Measurements from ENCODE around the gene AGAP2.
"Not testable (repeated sequence)": the region's sequence is repeated elsewhere in the genome, so short reads cannot be mapped to it uniquely, and the experiment has no call there.

Gene AGAP2

GRCh38 chr12:57717846-57718640 lies 20.5 kb downstream of the AGAP2 start:
- no peaks in the 10 kb centered on the region for H3K9me3 Mint-ChIP-seq
- no peak for TF ChIP-seq CTCF (IDR thresholded peaks at IDR 0.05; ENCODE audit: unreplicated experiment in 3 of 3)
- H3K4me1 Mint-ChIP-seq: no peaks in the 10 kb centered on the region
- H3K4me3 Mint-ChIP-seq: no peak overlapping the region
- H3K27ac Mint-ChIP-seq: no peak overlapping the region
- H3K36me3 Mint-ChIP-seq (ENCODE audit: low read depth): peaks cover 47% of the 10 kb centered on the region
- H3K27me3 Mint-ChIP-seq (ENCODE audit: low read depth): peaks cover 6% of the 10 kb centered on the region

- no peaks in the 10 kb centered on the region for H3K27me3 Mint-ChIP-seq (ENCODE audit: low read depth)
- no peaks in the 10 kb centered on the region for H3K4me1 Mint-ChIP-seq
- no peak overlapping the region for H3K4me3 Mint-ChIP-seq
- TF ChIP-seq CTCF (IDR thresholded peaks at IDR 0.05; ENCODE audit: unreplicated experiment in 3 of 3): no peak
- H3K27ac Mint-ChIP-seq: no peak overlapping the region
- peaks cover 55% of the 10 kb centered on the region for H3K36me3 Mint-ChIP-seq (ENCODE audit: low read depth)
- peaks cover 2% of the 10 kb centered on the region for H3K9me3 Mint-ChIP-seq
Measured at GRCh38 chr12:57717131-57717530, 21.4 kb downstream of the AGAP2 start.

- no peak for TF ChIP-seq CTCF (IDR thresholded peaks at IDR 0.05; ENCODE audit: unreplicated experiment in 3 of 3)
- H3K36me3 Mint-ChIP-seq (ENCODE audit: low read depth): peaks cover 57% of the 10 kb centered on the region
- H3K4me1 Mint-ChIP-seq: no peaks in the 10 kb centered on the region
Measured at GRCh38 chr12:57716305-57716704, 22.2 kb downstream of the AGAP2 start.

GRCh38 chr12:57715786-57716185 lies 22.8 kb downstream of the AGAP2 start:
- Mint-ChIP-seq H3K4me3 (no peak overlapping the region), H3K27ac (no peak overlapping the region), H3K36me3 (ENCODE audit: low read depth) (peaks cover 59% of the 10 kb centered on the region), H3K27me3 (ENCODE audit: low read depth) (no peaks in the 10 kb centered on the region), H3K4me1 (no peaks in the 10 kb centered on the region), H3K9me3 (peaks cover 7% of the 10 kb centered on the region)
- no peak for TF ChIP-seq CTCF (IDR thresholded peaks at IDR 0.05; ENCODE audit: unreplicated experiment in 3 of 3)

More at GRCh38 chr12:57716305-57716704, 22.2 kb downstream of the AGAP2 start:
- H3K9me3 Mint-ChIP-seq: peaks cover 7% of the 10 kb centered on the region
- H3K27me3 Mint-ChIP-seq (ENCODE audit: low read depth): no peaks in the 10 kb centered on the region
- no peak overlapping the region for H3K4me3 Mint-ChIP-seq
- H3K27ac Mint-ChIP-seq: no peak overlapping the region

- not testable (repeated sequence) for H3K9me3 Mint-ChIP-seq; H3K4me1 Mint-ChIP-seq; H3K4me3 Mint-ChIP-seq; H3K27ac Mint-ChIP-seq; H3K27me3 Mint-ChIP-seq (ENCODE audit: low read depth)
- H3K36me3 Mint-ChIP-seq (ENCODE audit: low read depth): peaks cover 61% of the 10 kb centered on the region
Measured at GRCh38 chr12:57715036-57715748, 23.4 kb downstream of the AGAP2 start.

- no peak overlapping the region for H3K27ac Mint-ChIP-seq
- no peaks in the 10 kb centered on the region for H3K27me3 Mint-ChIP-seq (ENCODE audit: low read depth)
- peaks cover 7% of the 10 kb centered on the region for H3K9me3 Mint-ChIP-seq
- H3K4me1 Mint-ChIP-seq: no peaks in the 10 kb centered on the region
- no peak for TF ChIP-seq CTCF (IDR thresholded peaks at IDR 0.05; ENCODE audit: unreplicated experiment in 3 of 3)
- H3K4me3 Mint-ChIP-seq: no peak overlapping the region
- peaks cover 52% of the 10 kb centered on the region for H3K36me3 Mint-ChIP-seq (ENCODE audit: low read depth)
Measured at GRCh38 chr12:57713209-57713608, 25.3 kb downstream of the AGAP2 start.
